Breast epithelium (tissue), 3 donors: Measurements from ENCODE around the gene RAC3.

Experiments used
- CTCF ChIP-seq, 3 donors: fragments of 450-650 bp; IDR thresholded peaks; one replicate each; pipeline ENCODE4 v1.5.1; 2016 to 2017; ENCODE audit warnings: antibody characterized with exemption in 3 of 3, mild to moderate bottlenecking in 3 of 3, moderate library complexity in 3 of 3
- POLR2A ChIP-seq: fragments of 450-650 bp; IDR thresholded peaks from one replicate; pipeline ENCODE4 v1.6.1; 2016; ENCODE audit warnings: antibody characterized with exemption, mild to moderate bottlenecking, moderate library complexity
- POLR2AphosphoS5 ChIP-seq, 3 donors: sonication (generic); formaldehyde crosslinking; IDR thresholded peaks; one replicate each; pipeline ENCODE4 v1.6.1; 2017; ENCODE audit warnings: antibody characterized with exemption in 3 of 3

GRCh38 chr17:82048571-82048971, 17.1 kb downstream of the RAC3 start:
- no peak for TF ChIP-seq CTCF (IDR thresholded peaks at IDR 0.05)
- no peak for TF ChIP-seq POLR2A
- no peak for TF ChIP-seq POLR2AphosphoS5 (IDR thresholded peaks at IDR 0.05)
